Gastrocnemius medialis (tissue), 4 donors: ENCODE data around the gene UBA6.

Experiments used
- CTCF ChIP-seq, 5 experiments: fragments of 450-650 bp in 3 of 5; fragments of 200-600 bp in 2 of 5; sonication (generic) in 2 of 5; IDR thresholded peaks in 4 of 5; conservative IDR thresholded peaks in 1 of 5; 1 replicate in 4 of 5; 2 replicates in 1 of 5; pipeline ENCODE4 v1.5.1; 2016 to 2019; ENCODE audit warnings: antibody characterized with exemption in 5 of 5, mild to moderate bottlenecking in 3 of 5, moderate library complexity in 3 of 5
- POLR2A ChIP-seq, 2 donors: fragments of 450-650 bp; IDR thresholded peaks; one replicate each; pipeline ENCODE4 v1.6.1; 2017; ENCODE audit warnings: antibody characterized with exemption in 2 of 2, mild to moderate bottlenecking in 2 of 2, moderate library complexity in 2 of 2

DNA sequence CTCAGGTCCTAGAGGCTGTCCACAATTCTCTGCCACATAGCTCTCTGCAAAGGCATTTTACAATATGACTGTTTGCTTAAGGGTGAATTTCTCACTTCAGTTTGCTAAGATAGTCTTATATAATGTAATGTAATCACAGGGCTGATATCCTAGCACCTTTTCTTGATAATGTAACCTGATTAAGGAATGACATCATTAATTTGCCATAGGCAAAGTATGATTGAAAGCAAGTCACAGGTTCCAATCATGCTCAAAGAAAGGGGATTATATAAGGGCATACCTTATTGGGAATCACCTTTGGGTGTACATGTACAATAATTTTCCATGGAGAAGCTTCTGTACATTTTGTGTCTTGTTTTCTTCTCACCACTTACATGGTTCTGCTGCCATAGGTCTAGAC lies 34.4 kb upstream of the UBA6 start:
- no peak for TF ChIP-seq POLR2A (IDR thresholded peaks at IDR 0.05)
- no peak for TF ChIP-seq CTCF (IDR thresholded peaks at IDR 0.05 in 4 of 5, conservative IDR thresholded peaks at IDR 0.05 in 1 of 5)
